ENCODE results near the gene PRICKLE3. TPM values are rescaled to one million over a fixed set of nuclear protein-coding genes. Genes with fewer than 3 reads are reported as not detected.
"Not testable (repeated sequence)": the region's sequence is repeated elsewhere in the genome, so short reads cannot be mapped to it uniquely, and the experiment has no call there.

Gene PRICKLE3
- polyA plus RNA-seq, 2 of the 4 experiments (the other 2 are of a cell fraction), result 7.9 to 14.0 TPM

DNA sequence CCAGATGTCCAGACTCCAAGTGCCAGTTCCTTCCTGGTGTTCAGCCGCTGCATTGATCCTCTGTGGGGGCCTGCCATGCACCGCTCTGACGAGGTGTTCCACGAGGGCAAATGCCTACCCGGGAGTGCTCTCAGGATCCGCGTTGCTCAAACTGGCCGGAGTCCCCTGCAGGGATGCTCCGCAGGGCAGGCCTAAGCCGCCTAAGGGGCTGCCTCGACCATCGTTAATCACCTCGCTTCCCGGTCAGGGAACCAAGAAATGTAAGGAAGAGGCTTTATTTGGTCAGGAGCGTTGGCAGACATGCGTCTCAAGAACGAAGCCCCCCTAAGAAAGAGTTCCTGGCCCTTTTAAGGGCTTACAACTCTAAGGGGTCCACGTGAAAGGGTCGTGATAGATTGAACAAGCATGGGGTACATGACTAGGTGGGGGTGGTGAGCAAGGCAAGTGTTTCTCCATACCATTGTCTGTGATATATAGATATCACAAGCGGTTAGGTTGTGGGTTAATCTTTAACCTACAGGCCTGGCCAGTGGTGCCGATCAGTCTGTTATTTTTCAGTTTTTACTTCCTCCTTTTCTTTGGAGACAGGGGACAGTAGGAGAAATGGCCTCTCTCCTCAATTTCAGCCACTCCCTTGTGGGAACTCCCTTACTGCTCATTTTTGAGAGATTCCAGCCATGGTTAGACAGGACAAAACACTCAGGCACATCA is 37.6 kb downstream of the PRICKLE3 start:
- H3K9me3 ChIP-seq, H3K4me3 ChIP-seq, POLR2A ChIA-PET: not testable (repeated sequence)
- CTCF ChIA-PET, result interaction anchor here (1.3 kb wide), 1 partner anchor 16 kb away, joined by 3 read pairs; no protein-coding TSS in a partner anchor
- FAIRE-seq (peak; percentile 67), DNase-seq (ENCODE audit: low read depth in 1 of 2, low spot score in 1 of 2) (peak in 1 of 2 experiments; percentile 59), ATAC-seq (peak in 1 of 2 experiments; percentile 80; a peak in 3 of 6 replicates)
- WGBS (ENCODE audit: missing lambda C conversion rate), result 70% methylated on average over 16 of the region's 21 CpGs
- peak overlapping the region; percentile 45 for H3K4me2 ChIP-seq
- TF ChIP-seq MAX (IDR thresholded peaks at IDR 0.05), result 0 out of 2 replicates have a peak, but pooled peaks have one; percentile 12
- peak overlapping the region; percentile 79 to 83 for H3K27ac ChIP-seq
- peaks cover 14% of the 10 kb centered on the region for H3K4me1 ChIP-seq

- no peak for ATAC-seq
- Histone ChIP-seq H3K9me3 (no peaks in the 10 kb centered on the region), H3K4me1 (peaks cover 14% of the 10 kb centered on the region), H3K27ac (peak overlapping the region; percentile 79 to 83), H3K4me3 (no peak overlapping the region), H3K4me2 (peak overlapping the region; percentile 45)
- FAIRE-seq, result no peak
- ChIA-PET CTCF (no interaction called here), POLR2A (no interaction called here)
- WGBS (ENCODE audit: missing lambda C conversion rate), result 90% methylated on average over 10 of the region's 13 CpGs
- TF ChIP-seq JUNB (IDR thresholded peaks at IDR 0.05), result no peak
- TF ChIP-seq FOSL2 (IDR thresholded peaks at IDR 0.05), result no peak
- TF ChIP-seq FOSL2 (CRISPR knock-in tag; IDR thresholded peaks at IDR 0.05), result no peak
- TF ChIP-seq EHMT2 (IDR thresholded peaks at IDR 0.05; ENCODE audit: low read depth), result no peak
- TF ChIP-seq MAFK (IDR thresholded peaks at IDR 0.05; ENCODE audit: partially characterized antibody), result no peak
- no peak for TF ChIP-seq HMGXB4 (CRISPR knock-in tag; IDR thresholded peaks at IDR 0.05; ENCODE audit: borderline replicate concordance)
- TF ChIP-seq KDM1A (IDR thresholded peaks at IDR 0.05; ENCODE audit: low read depth), result no peak
- no peak for TF ChIP-seq FOXS1 (CRISPR knock-in tag; IDR thresholded peaks at IDR 0.05)
- no peak for TF ChIP-seq EHF (CRISPR knock-in tag; IDR thresholded peaks at IDR 0.05)
- no peak for TF ChIP-seq RFX5 (IDR thresholded peaks at IDR 0.05)
- no peak for TF ChIP-seq TFCP2L1 (CRISPR knock-in tag; IDR thresholded peaks at IDR 0.05)
- no peak for TF ChIP-seq ESRRA (IDR thresholded peaks at IDR 0.05; ENCODE audit: borderline replicate concordance, low read length)
- TF ChIP-seq CHD2 (IDR thresholded peaks at IDR 0.05; ENCODE audit: low read length, partially characterized antibody), result no peak
- no peak for TF ChIP-seq CBX2 (IDR thresholded peaks at IDR 0.05; ENCODE audit: borderline replicate concordance, low read depth)
- no peak for DNase-seq (ENCODE audit: low read depth in 1 of 2, low spot score in 1 of 2)
Measured at GRCh38 chrX:49147936-49148335, 38.2 kb downstream of the PRICKLE3 start.

DNA sequence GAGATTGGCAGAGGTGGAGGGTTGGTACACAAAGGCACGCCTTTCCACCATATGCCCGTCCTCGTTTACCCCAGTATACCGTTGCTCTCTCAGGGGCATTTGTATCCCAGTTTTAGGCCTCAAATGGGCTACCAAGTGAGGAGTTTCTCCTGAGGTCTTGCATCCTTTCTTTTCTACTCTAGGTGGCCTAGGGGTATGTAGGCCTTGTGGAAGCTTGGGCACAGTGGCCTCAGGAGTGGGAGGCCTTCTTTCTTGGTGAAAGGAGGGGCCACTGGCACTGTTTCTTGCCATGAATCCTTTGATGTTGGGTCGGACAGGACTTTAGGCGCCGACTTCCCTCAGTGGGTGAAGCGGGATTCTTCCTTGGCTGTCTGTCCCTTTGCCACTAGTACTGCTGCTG is 38.9 kb downstream of the PRICKLE3 start:
- no peak for ATAC-seq
- no peaks in the 10 kb centered on the region for H3K9me3 ChIP-seq
- 86% methylated on average over 8 of the region's 8 CpGs for WGBS (ENCODE audit: missing lambda C conversion rate)
- H3K4me1 ChIP-seq, result peaks cover 14% of the 10 kb centered on the region
- CTCF ChIA-PET, result interaction anchor here (7.7 kb wide), 1 partner anchor 8 kb away, joined by 54 read pairs; no protein-coding TSS in a partner anchor
- H3K27ac ChIP-seq, result peak overlapping the region in 1 of 2 experiments; percentile 83; a peak in 2 of 6 replicates
- DNase-seq (ENCODE audit: low read depth in 1 of 2, low spot score in 1 of 2), result no peak
- POLR2A ChIA-PET, result no interaction called here
- no peak for FAIRE-seq
- H3K4me2 ChIP-seq, result no peak overlapping the region
- H3K4me3 ChIP-seq, result no peak overlapping the region
- no peak for TF ChIP-seq POLR2AphosphoS2 (conservative IDR thresholded peaks at IDR 0.05; ENCODE audit: low read length)
- TF ChIP-seq SMC3 (IDR thresholded peaks at IDR 0.05), result no peak
- TF ChIP-seq CBX2 (IDR thresholded peaks at IDR 0.05; ENCODE audit: borderline replicate concordance, low read depth), result no peak
- no peak for TF ChIP-seq EP300 (IDR thresholded peaks at IDR 0.05)
- no peak for TF ChIP-seq HES2 (IDR thresholded peaks at IDR 0.05)
- TF ChIP-seq MAX (IDR thresholded peaks at IDR 0.05), result no peak
- no peak for TF ChIP-seq JUN (IDR thresholded peaks at IDR 0.05)
- no peak for TF ChIP-seq MAFK (IDR thresholded peaks at IDR 0.05; ENCODE audit: partially characterized antibody)
- TF ChIP-seq SREBF2 (IDR thresholded peaks at IDR 0.05), result no peak
- TF ChIP-seq NPAS2 (CRISPR knock-in tag; IDR thresholded peaks at IDR 0.05; ENCODE audit: borderline replicate concordance), result no peak
- TF ChIP-seq ZSCAN20 (CRISPR knock-in tag; IDR thresholded peaks at IDR 0.05), result no peak
- no peak for TF ChIP-seq FOXS1 (CRISPR knock-in tag; IDR thresholded peaks at IDR 0.05)

GRCh38 chrX:49143154-49143553 is 43.0 kb downstream of the PRICKLE3 start:
- H3K4me3 ChIP-seq; ATAC-seq; FAIRE-seq; H3K4me2 ChIP-seq; H3K27ac ChIP-seq; DNase-seq (ENCODE audit: low read depth in 1 of 2, low spot score in 1 of 2); H3K9me3 ChIP-seq; POLR2A ChIA-PET: not testable (repeated sequence)
- peaks cover 18% of the 10 kb centered on the region for H3K4me1 ChIP-seq
- WGBS (ENCODE audit: missing lambda C conversion rate), result 64% methylated on average over 7 of the region's 7 CpGs
- CTCF ChIA-PET, result interaction anchor here (0.6 to 7.7 kb wide), 8 partner anchors 8 to 34 kb away, joined by 3 to 54 read pairs (median 4); no protein-coding TSS in a partner anchor

Measured in A549 (cell line).